ENCODE data around the gene ASB7.
A peak's percentile ranks its signal among the peaks of the same experiment; 100 is the strongest.

The ASB7 gene

GRCh38 chr15:100598655-100599054 lies 3.7 kb upstream of the ASB7 start:
- DNase-seq: no peak

GRCh38 chr15:100601163-100601562 lies 1.2 kb upstream of the ASB7 start:
- DNase-seq: no peak

GRCh38 chr15:100601617-100602063 lies 749 bp upstream of the ASB7 start:
- DNase-seq: no peak

- no peak for DNase-seq
These were observed 519 bp downstream of the ASB7 start for GRCh38 chr15:100602823-100603393.

- no peak for DNase-seq
These were observed 10.2 kb downstream of the ASB7 start for GRCh38 chr15:100612539-100612938.

GRCh38 chr15:100613208-100613607 lies 10.8 kb downstream of the ASB7 start:
- DNase-seq: no peak

- no peak for DNase-seq
These were observed 11.9 kb downstream of the ASB7 start for GRCh38 chr15:100614336-100614735.

GRCh38 chr15:100614918-100615317 lies 12.5 kb downstream of the ASB7 start:
- DNase-seq: no peak

GRCh38 chr15:100615801-100616200 lies 13.4 kb downstream of the ASB7 start:
- no peak for DNase-seq

GRCh38 chr15:100616700-100617099 lies 14.3 kb downstream of the ASB7 start:
- no peak for DNase-seq

GRCh38 chr15:100623301-100623700 lies 20.9 kb downstream of the ASB7 start:
- no peak for DNase-seq

- peak; percentile 52 for DNase-seq
These were observed 25.5 kb downstream of the ASB7 start for GRCh38 chr15:100627789-100628395.

GRCh38 chr15:100628746-100629145 lies 26.4 kb downstream of the ASB7 start:
- DNase-seq: no peak

- no peak for DNase-seq
These were observed 29.4 kb downstream of the ASB7 start for GRCh38 chr15:100631831-100632230.

GRCh38 chr15:100633763-100634075 lies 31.3 kb downstream of the ASB7 start:
- no peak for DNase-seq

GRCh38 chr15:100635406-100636071 lies 33.1 kb downstream of the ASB7 start:
- DNase-seq: no peak

- no peak for DNase-seq
These were observed 35.9 kb downstream of the ASB7 start for GRCh38 chr15:100638177-100638730.

- no peak for DNase-seq
These were observed 40.0 kb downstream of the ASB7 start for GRCh38 chr15:100642213-100642949.

- DNase-seq: no peak
These were observed 40.6 kb downstream of the ASB7 start for GRCh38 chr15:100642950-100643338.

- no peak for DNase-seq
These were observed 43.3 kb downstream of the ASB7 start for GRCh38 chr15:100645671-100646070.

- DNase-seq: no peak
These were observed 46.6 kb downstream of the ASB7 start for GRCh38 chr15:100648951-100649350.

GRCh38 chr15:100650685-100651084 lies 48.3 kb downstream of the ASB7 start:
- DNase-seq: no peak

- DNase-seq: no peak
These were observed 48.9 kb downstream of the ASB7 start for GRCh38 chr15:100651253-100651652.

- no peak for DNase-seq
These were observed 49.7 kb downstream of the ASB7 start for GRCh38 chr15:100652116-100652515.
